ENCODE data around the gene INPP5F.
"Not testable (repeated sequence)": the region's sequence is repeated elsewhere in the genome, so short reads cannot be mapped to it uniquely, and the experiment has no call there.

Gene INPP5F

GRCh38 chr10:119705434-119705831 is 20.4 kb upstream of the INPP5F start:
- DNase-seq (ENCODE audit: low read depth) = no peak

- DNase-seq (ENCODE audit: low read depth) = no peak
Measured at GRCh38 chr10:119706521-119707278, 19.1 kb upstream of the INPP5F start.

GRCh38 chr10:119707331-119707730 is 18.5 kb upstream of the INPP5F start:
- not testable (repeated sequence) for DNase-seq (ENCODE audit: low read depth)

GRCh38 chr10:119710935-119711334 is 14.9 kb upstream of the INPP5F start:
- not testable (repeated sequence) for DNase-seq (ENCODE audit: low read depth)

GRCh38 chr10:119713744-119714483 is 11.9 kb upstream of the INPP5F start:
- DNase-seq (ENCODE audit: low read depth) = no peak

- DNase-seq (ENCODE audit: low read depth) = no peak
Measured at GRCh38 chr10:119714484-119714816, 11.4 kb upstream of the INPP5F start.

GRCh38 chr10:119715628-119716505 is 10.0 kb upstream of the INPP5F start:
- DNase-seq (ENCODE audit: low read depth) = no peak

- no peak for DNase-seq (ENCODE audit: low read depth)
Measured at GRCh38 chr10:119723161-119723560, 2.7 kb upstream of the INPP5F start.

- DNase-seq (ENCODE audit: low read depth) = no peak
Measured at GRCh38 chr10:119723624-119724023, 2.2 kb upstream of the INPP5F start.

- DNase-seq (ENCODE audit: low read depth) = no peak
Measured at GRCh38 chr10:119724593-119725516, 995 bp upstream of the INPP5F start.

- DNase-seq (ENCODE audit: low read depth) = no peak
Measured at GRCh38 chr10:119725517-119725827, 378 bp upstream of the INPP5F start.

- no peak for DNase-seq (ENCODE audit: low read depth)
Measured at GRCh38 chr10:119726676-119727261, 919 bp downstream of the INPP5F start.

GRCh38 chr10:119728172-119728800 is 2.4 kb downstream of the INPP5F start:
- DNase-seq (ENCODE audit: low read depth) = no peak

- no peak for DNase-seq (ENCODE audit: low read depth)
Measured at GRCh38 chr10:119734396-119735332, 8.8 kb downstream of the INPP5F start.

- no peak for DNase-seq (ENCODE audit: low read depth)
Measured at GRCh38 chr10:119735451-119735850, 9.6 kb downstream of the INPP5F start.

- DNase-seq (ENCODE audit: low read depth) = no peak
Measured at GRCh38 chr10:119736220-119736619, 10.4 kb downstream of the INPP5F start.

- no peak for DNase-seq (ENCODE audit: low read depth)
Measured at GRCh38 chr10:119737039-119737663, 11.3 kb downstream of the INPP5F start.

- DNase-seq (ENCODE audit: low read depth) = no peak
Measured at GRCh38 chr10:119737823-119738222, 12.0 kb downstream of the INPP5F start.

GRCh38 chr10:119738962-119739361 is 13.1 kb downstream of the INPP5F start:
- DNase-seq (ENCODE audit: low read depth) = no peak

All from HS-27A (cell line).